ENCODE data around the gene HMCN1. TPM values are rescaled to one million over a fixed set of nuclear protein-coding genes. Genes with fewer than 3 reads are reported as not detected.

Gene HMCN1
- polyA plus RNA-seq, 1 donor from 2014 or later: 0.66 TPM

DNA sequence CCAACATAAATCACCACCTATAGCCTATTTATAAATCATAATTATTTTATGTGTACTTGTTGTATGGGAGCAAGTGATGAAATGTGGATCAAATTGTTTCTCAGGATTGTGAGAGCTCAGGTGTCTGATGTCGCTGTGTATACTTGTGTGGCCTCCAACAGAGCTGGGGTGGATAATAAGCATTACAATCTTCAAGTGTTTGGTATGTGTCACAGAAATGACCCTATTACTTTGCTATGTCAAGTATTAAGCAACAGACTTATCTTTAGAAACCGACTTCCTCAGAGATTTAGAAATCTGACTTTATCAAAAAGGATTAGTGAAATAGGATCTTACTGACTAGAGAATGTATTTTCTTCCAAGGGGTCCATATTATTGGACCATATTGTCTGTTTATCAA is 360.0 kb downstream of the HMCN1 start:
- Histone ChIP-seq H3K27me3 (ENCODE audit: insufficient read depth, low read depth, low read length) (no peaks in the 10 kb centered on the region), H3K4me2 (ENCODE audit: low read length) (no peak overlapping the region), H3K27ac (ENCODE audit: low read length) (no peak overlapping the region), H3K9me2 (ENCODE audit: insufficient read depth, low read length) (no peaks in the 10 kb centered on the region), H3K9ac (ENCODE audit: low read length) (no peak overlapping the region), H4K20me1 (ENCODE audit: insufficient read depth) (no peaks in the 10 kb centered on the region), H3F3A (ENCODE audit: insufficient read depth, low read length, poor library complexity, severe bottlenecking) (no peaks in the 10 kb centered on the region), H2AFZ (ENCODE audit: low read depth, low read length) (no peak overlapping the region), H3K4me3 (ENCODE audit: low read length) (no peak overlapping the region), H3K9me3 (ENCODE audit: low read length) (no peaks in the 10 kb centered on the region), H3K36me3 (ENCODE audit: insufficient read depth, low read length) (no peaks in the 10 kb centered on the region), H3K79me2 (replicated peaks; ENCODE audit: insufficient read depth, low read length) (no peaks in the 10 kb centered on the region)
- TF ChIP-seq MXI1 (conservative IDR thresholded peaks at IDR 0.05; ENCODE audit: poor library complexity, severe bottlenecking) (no peak), RAD21 (conservative IDR thresholded peaks at IDR 0.05) (no peak), POLR2AphosphoS5 (IDR thresholded peaks at IDR 0.05) (no peak), SMC3 (conservative IDR thresholded peaks at IDR 0.05; ENCODE audit: poor library complexity) (no peak), EP300 (conservative IDR thresholded peaks at IDR 0.05; ENCODE audit: poor library complexity, severe bottlenecking) (no peak), EZH2 (IDR thresholded peaks at IDR 0.05; ENCODE audit: borderline replicate concordance, insufficient read depth, low read length, poor library complexity, severe bottlenecking) (no peak), TAF1 (IDR thresholded peaks at IDR 0.05; ENCODE audit: low read depth) (no peak)
- TF ChIP-seq, protein P1, sequence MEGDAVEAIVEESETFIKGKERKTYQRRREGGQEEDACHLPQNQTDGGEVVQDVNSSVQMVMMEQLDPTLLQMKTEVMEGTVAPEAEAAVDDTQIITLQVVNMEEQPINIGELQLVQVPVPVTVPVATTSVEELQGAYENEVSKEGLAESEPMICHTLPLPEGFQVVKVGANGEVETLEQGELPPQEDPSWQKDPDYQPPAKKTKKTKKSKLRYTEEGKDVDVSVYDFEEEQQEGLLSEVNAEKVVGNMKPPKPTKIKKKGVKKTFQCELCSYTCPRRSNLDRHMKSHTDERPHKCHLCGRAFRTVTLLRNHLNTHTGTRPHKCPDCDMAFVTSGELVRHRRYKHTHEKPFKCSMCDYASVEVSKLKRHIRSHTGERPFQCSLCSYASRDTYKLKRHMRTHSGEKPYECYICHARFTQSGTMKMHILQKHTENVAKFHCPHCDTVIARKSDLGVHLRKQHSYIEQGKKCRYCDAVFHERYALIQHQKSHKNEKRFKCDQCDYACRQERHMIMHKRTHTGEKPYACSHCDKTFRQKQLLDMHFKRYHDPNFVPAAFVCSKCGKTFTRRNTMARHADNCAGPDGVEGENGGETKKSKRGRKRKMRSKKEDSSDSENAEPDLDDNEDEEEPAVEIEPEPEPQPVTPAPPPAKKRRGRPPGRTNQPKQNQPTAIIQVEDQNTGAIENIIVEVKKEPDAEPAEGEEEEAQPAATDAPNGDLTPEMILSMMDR (IDR thresholded peaks at IDR 0.05; ENCODE audit: poor library complexity, severe bottlenecking): no peak
- TF ChIP-seq, protein P2, sequence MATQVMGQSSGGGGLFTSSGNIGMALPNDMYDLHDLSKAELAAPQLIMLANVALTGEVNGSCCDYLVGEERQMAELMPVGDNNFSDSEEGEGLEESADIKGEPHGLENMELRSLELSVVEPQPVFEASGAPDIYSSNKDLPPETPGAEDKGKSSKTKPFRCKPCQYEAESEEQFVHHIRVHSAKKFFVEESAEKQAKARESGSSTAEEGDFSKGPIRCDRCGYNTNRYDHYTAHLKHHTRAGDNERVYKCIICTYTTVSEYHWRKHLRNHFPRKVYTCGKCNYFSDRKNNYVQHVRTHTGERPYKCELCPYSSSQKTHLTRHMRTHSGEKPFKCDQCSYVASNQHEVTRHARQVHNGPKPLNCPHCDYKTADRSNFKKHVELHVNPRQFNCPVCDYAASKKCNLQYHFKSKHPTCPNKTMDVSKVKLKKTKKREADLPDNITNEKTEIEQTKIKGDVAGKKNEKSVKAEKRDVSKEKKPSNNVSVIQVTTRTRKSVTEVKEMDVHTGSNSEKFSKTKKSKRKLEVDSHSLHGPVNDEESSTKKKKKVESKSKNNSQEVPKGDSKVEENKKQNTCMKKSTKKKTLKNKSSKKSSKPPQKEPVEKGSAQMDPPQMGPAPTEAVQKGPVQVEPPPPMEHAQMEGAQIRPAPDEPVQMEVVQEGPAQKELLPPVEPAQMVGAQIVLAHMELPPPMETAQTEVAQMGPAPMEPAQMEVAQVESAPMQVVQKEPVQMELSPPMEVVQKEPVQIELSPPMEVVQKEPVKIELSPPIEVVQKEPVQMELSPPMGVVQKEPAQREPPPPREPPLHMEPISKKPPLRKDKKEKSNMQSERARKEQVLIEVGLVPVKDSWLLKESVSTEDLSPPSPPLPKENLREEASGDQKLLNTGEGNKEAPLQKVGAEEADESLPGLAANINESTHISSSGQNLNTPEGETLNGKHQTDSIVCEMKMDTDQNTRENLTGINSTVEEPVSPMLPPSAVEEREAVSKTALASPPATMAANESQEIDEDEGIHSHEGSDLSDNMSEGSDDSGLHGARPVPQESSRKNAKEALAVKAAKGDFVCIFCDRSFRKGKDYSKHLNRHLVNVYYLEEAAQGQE (IDR thresholded peaks at IDR 0.05; ENCODE audit: borderline replicate concordance): no peak

DNA sequence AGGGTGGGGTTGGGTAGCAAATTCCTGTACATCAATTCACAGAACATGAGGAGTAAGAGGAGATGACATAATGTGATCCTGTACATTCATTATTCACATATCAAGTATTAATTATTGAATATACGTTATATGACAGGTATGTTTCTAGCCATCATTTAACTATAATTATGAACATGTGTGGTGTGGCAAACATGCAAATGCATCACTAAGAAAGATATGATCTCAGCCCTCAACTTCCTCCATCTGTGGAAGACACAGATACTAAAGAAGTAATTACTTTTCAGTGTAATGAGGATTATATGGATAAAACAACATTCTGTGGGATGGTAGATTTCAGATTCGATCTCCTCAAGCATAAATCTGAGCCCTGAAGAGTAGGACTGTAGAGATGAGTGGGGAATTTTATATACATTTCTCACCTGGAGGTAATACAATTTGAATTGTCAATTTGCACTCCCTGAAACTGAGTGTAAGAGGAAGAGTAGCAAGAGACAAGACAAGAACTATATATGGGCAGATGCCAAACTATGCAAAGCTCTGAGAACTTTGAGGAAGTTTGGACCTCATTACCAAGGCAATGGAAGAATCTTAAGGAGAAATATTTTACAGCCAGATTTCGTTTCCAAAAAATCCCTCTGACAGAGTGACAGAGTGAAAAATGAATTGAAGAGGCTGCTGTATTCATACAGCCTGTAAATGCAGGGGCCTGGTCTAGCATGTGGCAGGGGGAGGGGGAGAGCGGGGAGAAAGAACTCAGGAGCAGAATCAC is 365.3 kb downstream of the HMCN1 start:
- no peak overlapping the region for H3K4me3 ChIP-seq (ENCODE audit: low read length)
- H4K20me1 ChIP-seq (ENCODE audit: insufficient read depth): no peaks in the 10 kb centered on the region
- H3K27ac ChIP-seq (ENCODE audit: low read length): no peak overlapping the region
- no peak overlapping the region for H3K9ac ChIP-seq (ENCODE audit: low read length)
- H3K9me3 ChIP-seq (ENCODE audit: low read length): no peaks in the 10 kb centered on the region
- no peak overlapping the region for H2AFZ ChIP-seq (ENCODE audit: low read depth, low read length)
- no peaks in the 10 kb centered on the region for H3K36me3 ChIP-seq (ENCODE audit: insufficient read depth, low read length)
- H3K9me2 ChIP-seq (ENCODE audit: insufficient read depth, low read length): no peaks in the 10 kb centered on the region
- H3K79me2 ChIP-seq (replicated peaks; ENCODE audit: insufficient read depth, low read length): no peaks in the 10 kb centered on the region
- no peak overlapping the region for H3K4me2 ChIP-seq (ENCODE audit: low read length)
- no peaks in the 10 kb centered on the region for H3K27me3 ChIP-seq (ENCODE audit: insufficient read depth, low read depth, low read length)
- H3F3A ChIP-seq (ENCODE audit: insufficient read depth, low read length, poor library complexity, severe bottlenecking): no peaks in the 10 kb centered on the region
- TF ChIP-seq, protein P2 (IDR thresholded peaks at IDR 0.05; ENCODE audit: borderline replicate concordance): no peak
- no peak for TF ChIP-seq POLR2AphosphoS5 (IDR thresholded peaks at IDR 0.05)
- no peak for TF ChIP-seq SMC3 (conservative IDR thresholded peaks at IDR 0.05; ENCODE audit: poor library complexity)
- no peak for TF ChIP-seq MXI1 (conservative IDR thresholded peaks at IDR 0.05; ENCODE audit: poor library complexity, severe bottlenecking)
- TF ChIP-seq EP300 (conservative IDR thresholded peaks at IDR 0.05; ENCODE audit: poor library complexity, severe bottlenecking): no peak
- TF ChIP-seq, protein P1 (IDR thresholded peaks at IDR 0.05; ENCODE audit: poor library complexity, severe bottlenecking): no peak
- no peak for TF ChIP-seq TAF1 (IDR thresholded peaks at IDR 0.05; ENCODE audit: low read depth)
- TF ChIP-seq EZH2 (IDR thresholded peaks at IDR 0.05; ENCODE audit: borderline replicate concordance, insufficient read depth, low read length, poor library complexity, severe bottlenecking): no peak
- TF ChIP-seq RAD21 (conservative IDR thresholded peaks at IDR 0.05): no peak
